ENCODE data around the gene OGDH.
"Not testable (repeated sequence)": the region's sequence is repeated elsewhere in the genome, so short reads cannot be mapped to it uniquely, and the experiment has no call there.

The OGDH gene

GRCh38 chr7:44606341-44607140 is at the start of gene OGDH:
Gene OGDH (plus strand): TSS chr7:44606627. CDS start chr7:44624344, 17,717 bp downstream.
- Histone ChIP-seq H3K36me3 (ENCODE audit: control insufficient read depth, insufficient read depth, low read length, severe bottlenecking) (peaks cover 3% of the 10 kb centered on the region), H3K4me3 (ENCODE audit: low read length) (peak within 1 kb of the TSS; percentile 92), H3K4me1 (ENCODE audit: control insufficient read depth, insufficient read depth, low read length) (peaks cover 13% of the 10 kb centered on the region), H3K9me3 (ENCODE audit: control insufficient read depth, low read length) (no peaks in the 10 kb centered on the region), H3K27me3 (replicated peaks; ENCODE audit: control insufficient read depth, insufficient read depth, low read length) (no peaks in the 10 kb centered on the region), H3K9ac (ENCODE audit: low read length) (peak within 1 kb of the TSS; percentile 92)
- DNase-seq (ENCODE audit: low read depth): peak; percentile 99

DNA sequence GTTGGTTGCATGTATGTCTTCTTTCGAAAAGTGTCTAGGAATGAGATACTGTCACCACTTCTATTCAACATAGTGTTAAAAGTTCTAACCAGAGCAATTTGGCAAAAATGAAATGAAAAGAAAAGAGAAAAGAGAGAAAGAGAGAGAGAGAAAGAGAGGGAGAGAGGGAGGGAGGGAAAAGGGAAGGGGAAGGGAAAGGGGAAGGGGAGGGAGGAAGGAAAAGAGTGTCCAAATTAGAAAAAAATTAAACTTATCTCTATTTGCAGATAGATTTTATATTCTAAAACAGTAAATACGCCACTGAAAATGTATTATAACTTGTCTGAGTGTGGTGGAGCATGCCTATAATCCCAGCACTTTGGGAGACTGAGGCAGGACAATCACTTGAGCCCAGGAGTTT is 48.9 kb upstream of the OGDH start:
- peaks cover 8% of the 10 kb centered on the region for H3K4me1 ChIP-seq (ENCODE audit: control insufficient read depth, insufficient read depth, low read length)
- no peak overlapping the region for H3K4me3 ChIP-seq (ENCODE audit: low read length)
- H3K36me3 ChIP-seq (ENCODE audit: control insufficient read depth, insufficient read depth, low read length, severe bottlenecking): no peaks in the 10 kb centered on the region
- no peaks in the 10 kb centered on the region for H3K9me3 ChIP-seq (ENCODE audit: control insufficient read depth, low read length)
- no peak overlapping the region for H3K9ac ChIP-seq (ENCODE audit: low read length)
- DNase-seq (ENCODE audit: low read depth): no peak
- H3K27me3 ChIP-seq (replicated peaks; ENCODE audit: control insufficient read depth, insufficient read depth, low read length): no peaks in the 10 kb centered on the region

- Histone ChIP-seq H3K27me3 (replicated peaks; ENCODE audit: control insufficient read depth, insufficient read depth, low read length) (no peaks in the 10 kb centered on the region), H3K9ac (ENCODE audit: low read length) (no peak overlapping the region), H3K9me3 (ENCODE audit: control insufficient read depth, low read length) (no peaks in the 10 kb centered on the region), H3K4me3 (ENCODE audit: low read length) (no peak overlapping the region), H3K36me3 (ENCODE audit: control insufficient read depth, insufficient read depth, low read length, severe bottlenecking) (peaks cover 5% of the 10 kb centered on the region), H3K4me1 (ENCODE audit: control insufficient read depth, insufficient read depth, low read length) (peaks cover 15% of the 10 kb centered on the region)
- no peak for DNase-seq (ENCODE audit: low read depth)
Measured at GRCh38 chr7:44559485-44559884, 46.9 kb upstream of the OGDH start.

- no peak for DNase-seq (ENCODE audit: low read depth)
- H3K36me3 ChIP-seq (ENCODE audit: control insufficient read depth, insufficient read depth, low read length, severe bottlenecking): peaks cover 22% of the 10 kb centered on the region
- no peak overlapping the region for H3K4me3 ChIP-seq (ENCODE audit: low read length)
- no peak overlapping the region for H3K9ac ChIP-seq (ENCODE audit: low read length)
- peaks cover 15% of the 10 kb centered on the region for H3K4me1 ChIP-seq (ENCODE audit: control insufficient read depth, insufficient read depth, low read length)
- no peaks in the 10 kb centered on the region for H3K9me3 ChIP-seq (ENCODE audit: control insufficient read depth, low read length)
- no peaks in the 10 kb centered on the region for H3K27me3 ChIP-seq (replicated peaks; ENCODE audit: control insufficient read depth, insufficient read depth, low read length)
Measured at GRCh38 chr7:44561481-44561880, 44.9 kb upstream of the OGDH start.

- Histone ChIP-seq H3K9me3 (ENCODE audit: control insufficient read depth, low read length) (no peaks in the 10 kb centered on the region), H3K4me1 (ENCODE audit: control insufficient read depth, insufficient read depth, low read length) (peaks cover 15% of the 10 kb centered on the region), H3K27me3 (replicated peaks; ENCODE audit: control insufficient read depth, insufficient read depth, low read length) (no peaks in the 10 kb centered on the region), H3K9ac (ENCODE audit: low read length) (no peak overlapping the region), H3K36me3 (ENCODE audit: control insufficient read depth, insufficient read depth, low read length, severe bottlenecking) (peaks cover 28% of the 10 kb centered on the region), H3K4me3 (ENCODE audit: low read length) (no peak overlapping the region)
- DNase-seq (ENCODE audit: low read depth): peak; percentile 60
Measured at GRCh38 chr7:44561962-44562621, 44.3 kb upstream of the OGDH start.

GRCh38 chr7:44562622-44562962 is 43.8 kb upstream of the OGDH start:
- not testable (repeated sequence) for DNase-seq (ENCODE audit: low read depth); H3K27me3 ChIP-seq (replicated peaks; ENCODE audit: control insufficient read depth, insufficient read depth, low read length); H3K9ac ChIP-seq (ENCODE audit: low read length); H3K9me3 ChIP-seq (ENCODE audit: control insufficient read depth, low read length); H3K4me3 ChIP-seq (ENCODE audit: low read length)
- H3K4me1 ChIP-seq (ENCODE audit: control insufficient read depth, insufficient read depth, low read length): peaks cover 15% of the 10 kb centered on the region
- peaks cover 33% of the 10 kb centered on the region for H3K36me3 ChIP-seq (ENCODE audit: control insufficient read depth, insufficient read depth, low read length, severe bottlenecking)

DNA sequence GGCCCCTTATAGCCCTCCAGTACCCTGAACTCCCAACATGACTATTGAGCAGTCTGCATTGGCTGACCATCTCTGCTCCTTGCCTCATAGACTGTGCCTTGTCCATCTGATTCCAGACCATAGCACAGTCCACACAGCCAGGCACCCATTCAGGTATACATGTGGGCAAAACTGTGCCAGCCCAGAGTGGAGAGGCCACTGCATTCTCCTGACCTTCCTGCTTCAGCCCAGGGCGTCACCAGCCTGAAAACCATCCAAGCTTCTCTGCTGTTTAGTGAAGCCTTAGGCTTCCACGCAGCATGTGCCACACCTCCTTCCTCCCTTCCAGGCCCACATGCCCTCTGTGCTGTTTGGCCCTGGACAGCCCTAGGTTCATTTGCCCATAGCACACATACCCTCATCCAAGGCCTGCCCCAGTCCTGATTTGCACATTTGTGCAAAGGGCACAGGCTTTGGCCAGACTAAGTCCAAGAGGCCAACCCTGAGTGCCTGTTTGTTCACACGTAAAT is 43.2 kb upstream of the OGDH start:
- Histone ChIP-seq H3K9ac (ENCODE audit: low read length) (no peak overlapping the region), H3K36me3 (ENCODE audit: control insufficient read depth, insufficient read depth, low read length, severe bottlenecking) (peaks cover 39% of the 10 kb centered on the region), H3K4me3 (ENCODE audit: low read length) (no peak overlapping the region), H3K4me1 (ENCODE audit: control insufficient read depth, insufficient read depth, low read length) (peaks cover 15% of the 10 kb centered on the region), H3K9me3 (ENCODE audit: control insufficient read depth, low read length) (no peaks in the 10 kb centered on the region), H3K27me3 (replicated peaks; ENCODE audit: control insufficient read depth, insufficient read depth, low read length) (no peaks in the 10 kb centered on the region)
- no peak for DNase-seq (ENCODE audit: low read depth)

GRCh38 chr7:44564606-44565005 is 41.8 kb upstream of the OGDH start:
- Histone ChIP-seq H3K9ac (ENCODE audit: low read length) (peak overlapping the region; percentile 22), H3K4me3 (ENCODE audit: low read length) (no peak overlapping the region), H3K27me3 (replicated peaks; ENCODE audit: control insufficient read depth, insufficient read depth, low read length) (no peaks in the 10 kb centered on the region), H3K4me1 (ENCODE audit: control insufficient read depth, insufficient read depth, low read length) (peaks cover 15% of the 10 kb centered on the region), H3K9me3 (ENCODE audit: control insufficient read depth, low read length) (no peaks in the 10 kb centered on the region), H3K36me3 (ENCODE audit: control insufficient read depth, insufficient read depth, low read length, severe bottlenecking) (peaks cover 53% of the 10 kb centered on the region)
- no peak for DNase-seq (ENCODE audit: low read depth)

DNA sequence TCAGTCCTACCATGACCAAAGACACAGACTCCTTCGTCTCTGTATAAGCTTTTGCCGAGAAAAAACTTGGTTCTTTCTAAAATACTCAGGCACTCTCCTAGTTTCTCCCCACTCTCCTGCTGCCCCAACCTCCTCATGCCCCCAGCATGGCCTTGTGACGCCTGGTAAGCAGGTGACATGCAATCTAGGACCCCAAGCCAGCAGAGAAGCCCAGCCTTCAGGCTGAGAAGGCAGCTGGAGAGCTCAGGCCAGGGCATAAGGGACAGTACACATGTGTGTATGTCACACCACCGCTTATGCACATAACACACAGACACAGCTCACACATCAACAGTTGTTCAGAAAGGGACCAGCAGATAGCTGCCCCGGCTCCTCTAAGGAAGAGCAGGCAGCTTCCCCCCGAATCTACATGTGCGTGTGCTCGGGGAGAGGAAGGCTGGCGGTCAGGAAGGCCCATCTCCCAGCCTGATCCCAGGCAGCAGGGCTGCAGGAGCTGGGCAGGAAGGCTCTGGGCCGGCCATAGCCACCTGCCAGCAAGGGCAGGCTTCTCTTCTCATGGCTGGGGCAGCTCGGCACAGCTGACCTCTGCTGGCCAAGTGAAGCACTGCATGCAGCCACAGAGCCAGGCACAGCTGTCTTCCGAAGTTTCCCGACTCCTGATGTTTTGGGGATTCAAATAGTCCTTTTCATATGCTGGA is 41.2 kb upstream of the OGDH start:
- H3K4me1 ChIP-seq (ENCODE audit: control insufficient read depth, insufficient read depth, low read length): peaks cover 16% of the 10 kb centered on the region
- H3K4me3 ChIP-seq (ENCODE audit: low read length): no peak overlapping the region
- peak; percentile 76 for DNase-seq (ENCODE audit: low read depth)
- H3K36me3 ChIP-seq (ENCODE audit: control insufficient read depth, insufficient read depth, low read length, severe bottlenecking): peaks cover 59% of the 10 kb centered on the region
- H3K9me3 ChIP-seq (ENCODE audit: control insufficient read depth, low read length): no peaks in the 10 kb centered on the region
- H3K27me3 ChIP-seq (replicated peaks; ENCODE audit: control insufficient read depth, insufficient read depth, low read length): no peaks in the 10 kb centered on the region
- no peak overlapping the region for H3K9ac ChIP-seq (ENCODE audit: low read length)

DNA sequence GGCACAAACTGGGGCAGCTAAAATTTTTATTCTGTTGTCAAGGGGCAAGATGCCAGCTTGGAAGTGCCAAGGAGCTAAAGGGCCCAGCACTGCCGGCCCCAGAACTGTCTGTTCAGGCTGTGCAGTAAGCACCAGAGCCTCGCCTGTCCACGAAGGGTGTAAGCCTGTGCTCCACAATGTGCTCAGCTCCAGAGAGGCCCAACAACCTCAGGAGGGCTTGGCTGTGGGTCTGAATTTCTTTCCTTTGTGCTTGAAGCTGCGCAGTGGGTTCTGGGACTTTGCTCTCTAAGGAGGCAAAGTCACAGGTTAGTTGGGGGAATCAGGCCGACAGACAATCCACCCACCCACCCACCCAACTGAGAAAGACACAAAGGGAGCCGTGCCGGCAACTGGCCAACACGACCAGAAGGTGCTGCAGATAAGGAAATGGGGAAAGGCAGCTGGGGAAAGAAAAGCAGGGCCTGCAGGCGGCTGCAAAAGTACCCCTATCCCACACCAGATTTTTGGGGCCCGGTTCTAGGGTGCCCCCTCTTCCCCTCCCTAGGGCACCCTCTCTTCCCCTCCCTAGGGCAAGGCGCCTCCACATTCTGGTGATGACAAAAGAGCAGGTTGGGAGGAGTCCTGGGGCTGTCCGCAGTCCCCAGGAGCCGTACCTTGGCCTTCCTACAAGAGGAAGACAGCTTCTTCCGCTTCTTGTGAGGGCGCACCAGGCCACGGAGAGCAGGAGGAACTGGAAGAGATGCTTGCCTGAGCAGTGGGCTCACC is 40.5 kb upstream of the OGDH start:
- Histone ChIP-seq H3K4me3 (ENCODE audit: low read length) (no peak overlapping the region), H3K36me3 (ENCODE audit: control insufficient read depth, insufficient read depth, low read length, severe bottlenecking) (peaks cover 67% of the 10 kb centered on the region), H3K27me3 (replicated peaks; ENCODE audit: control insufficient read depth, insufficient read depth, low read length) (no peaks in the 10 kb centered on the region), H3K9ac (ENCODE audit: low read length) (no peak overlapping the region), H3K4me1 (ENCODE audit: control insufficient read depth, insufficient read depth, low read length) (peaks cover 19% of the 10 kb centered on the region), H3K9me3 (ENCODE audit: control insufficient read depth, low read length) (no peaks in the 10 kb centered on the region)
- no peak for DNase-seq (ENCODE audit: low read depth)
